DMS53 treated with DMSO at 0.1 percent for 48 hours (cell line): Measurements from ENCODE around the gene PAQR9.
"Not testable (repeated sequence)": the region's sequence is repeated elsewhere in the genome, so short reads cannot be mapped to it uniquely, and the experiment has no call there.

ENCODE experiments used
- DNase-seq: peaks from one replicate; lab custom pipeline; 2025; ENCODE audit not compliant: unreplicated experiment; lab: John Stamatoyannopoulos, UW

Gene PAQR9

GRCh38 chr3:142963516-142964448 lies at the start of gene PAQR9:
Gene PAQR9, minus strand, starts transcription at chr3:142963674. Its CDS starts 338 bp downstream, at chr3:142963336.
- no peak for DNase-seq

GRCh38 chr3:143011705-143012104 lies 48.2 kb upstream of the PAQR9 start:
- DNase-seq: no peak

- no peak for DNase-seq
Measured at GRCh38 chr3:143010024-143010423, 46.5 kb upstream of the PAQR9 start.

- no peak for DNase-seq
Measured at GRCh38 chr3:143004823-143005222, 41.3 kb upstream of the PAQR9 start.

GRCh38 chr3:143002727-143003126 lies 39.3 kb upstream of the PAQR9 start:
- no peak for DNase-seq

GRCh38 chr3:143002083-143002712 lies 38.7 kb upstream of the PAQR9 start:
- DNase-seq: no peak

- DNase-seq: peak; percentile 94
Measured at GRCh38 chr3:143001369-143002082, 38.1 kb upstream of the PAQR9 start, which contains the start of gene U2SURP. Gene U2SURP, plus strand, starts transcription at chr3:143001570. Its CDS starts 59 bp downstream, at chr3:143001629.

- DNase-seq: peak; percentile 79
Measured at GRCh38 chr3:143001034-143001368, 37.5 kb upstream of the PAQR9 start.

GRCh38 chr3:143000528-143000927 lies 37.1 kb upstream of the PAQR9 start:
- DNase-seq: no peak

GRCh38 chr3:142999881-143000280 lies 36.4 kb upstream of the PAQR9 start:
- DNase-seq: no peak

- no peak for DNase-seq
Measured at GRCh38 chr3:142998439-142998838, 35.0 kb upstream of the PAQR9 start.

- DNase-seq: no peak
Measured at GRCh38 chr3:142997330-142997729, 33.9 kb upstream of the PAQR9 start.

- DNase-seq: peak; percentile 33
Measured at GRCh38 chr3:142993958-142994442, 30.5 kb upstream of the PAQR9 start.

GRCh38 chr3:142992323-142992722 lies 28.8 kb upstream of the PAQR9 start:
- DNase-seq: no peak

GRCh38 chr3:142990721-142991120 lies 27.2 kb upstream of the PAQR9 start:
- no peak for DNase-seq

GRCh38 chr3:142988826-142989225 lies 25.4 kb upstream of the PAQR9 start:
- DNase-seq: not testable (repeated sequence)

- DNase-seq: not testable (repeated sequence)
Measured at GRCh38 chr3:142988221-142988620, 24.7 kb upstream of the PAQR9 start.

GRCh38 chr3:142987707-142988106 lies 24.2 kb upstream of the PAQR9 start:
- DNase-seq: no peak

- peak; percentile 36 for DNase-seq
Measured at GRCh38 chr3:142987080-142987700, 23.7 kb upstream of the PAQR9 start.

GRCh38 chr3:142984255-142984654 lies 20.8 kb upstream of the PAQR9 start:
- no peak for DNase-seq

GRCh38 chr3:142983318-142983717 lies 19.8 kb upstream of the PAQR9 start:
- no peak for DNase-seq
